Transverse colon (tissue), 4 donors: Measurements from ENCODE around the gene AQP9.

Source experiments
- CTCF ChIP-seq, 5 experiments: fragments of 200-600 bp in 3 of 5; fragments of 450-650 bp in 2 of 5; sonication (generic) in 3 of 5; IDR thresholded peaks; 1 replicate in 2 of 5; 2 replicates in 3 of 5; pipeline ENCODE4 v1.5.1; 2016 to 2017; ENCODE audit warnings: antibody characterized with exemption in 5 of 5, inconsistent platforms in 3 of 5, mild to moderate bottlenecking in 2 of 5, moderate library complexity in 1 of 5
- POLR2A ChIP-seq: fragments of 450-650 bp; IDR thresholded peaks from one replicate; pipeline ENCODE4 v1.6.1; 2016; ENCODE audit warnings: antibody characterized with exemption, mild to moderate bottlenecking, moderate library complexity
- POLR2AphosphoS5 ChIP-seq, 3 donors: sonication (generic); formaldehyde crosslinking; IDR thresholded peaks; one replicate each; pipeline ENCODE4 v1.6.1; 2016; ENCODE audit warnings: antibody characterized with exemption in 3 of 3

DNA sequence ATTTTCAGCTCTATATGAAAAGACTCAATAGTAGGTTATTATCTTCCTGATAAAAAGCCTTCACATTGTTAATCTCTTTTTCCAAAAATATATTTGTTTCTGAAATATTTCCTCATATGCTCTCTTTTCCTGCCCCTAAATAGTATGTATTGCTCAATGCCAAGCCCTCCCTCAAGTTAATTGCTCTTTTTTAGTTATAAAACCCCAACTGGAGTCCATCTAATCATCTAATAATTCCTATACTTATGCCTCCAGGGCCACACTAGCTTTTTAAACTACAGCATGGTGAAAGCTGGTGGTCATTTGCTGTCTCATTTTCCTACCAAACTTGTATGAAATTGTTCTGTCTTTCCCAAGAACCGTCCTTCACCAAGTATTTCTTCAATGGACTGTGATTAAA is 26.7 kb downstream of the AQP9 start:
- TF ChIP-seq POLR2A, result no peak
- TF ChIP-seq CTCF (IDR thresholded peaks at IDR 0.05), result no peak
- no peak for TF ChIP-seq POLR2AphosphoS5 (IDR thresholded peaks at IDR 0.05)
